ENCODE results near the gene DCLK1.

The DCLK1 gene

GRCh38 chr13:36096461-36097416 lies 34.4 kb downstream of the DCLK1 start:
- TF ChIP-seq CTCF (IDR thresholded peaks at IDR 0.05), result no peak

GRCh38 chr13:36094478-36094877 lies 36.7 kb downstream of the DCLK1 start:
- no peak for TF ChIP-seq CTCF (IDR thresholded peaks at IDR 0.05)

- TF ChIP-seq CTCF (IDR thresholded peaks at IDR 0.05), result no peak
Measured at GRCh38 chr13:36090592-36090991, 40.6 kb downstream of the DCLK1 start.

GRCh38 chr13:36089130-36089647 lies 42.0 kb downstream of the DCLK1 start:
- no peak for TF ChIP-seq CTCF (IDR thresholded peaks at IDR 0.05)

GRCh38 chr13:36088463-36088862 lies 42.7 kb downstream of the DCLK1 start:
- TF ChIP-seq CTCF (IDR thresholded peaks at IDR 0.05), result no peak

- TF ChIP-seq CTCF (IDR thresholded peaks at IDR 0.05), result no peak
Measured at GRCh38 chr13:36088001-36088400, 43.2 kb downstream of the DCLK1 start.

- TF ChIP-seq CTCF (IDR thresholded peaks at IDR 0.05), result peak; percentile 33; the same call in 1 of the 2 replicates
Measured at GRCh38 chr13:36086117-36086516, 45.1 kb downstream of the DCLK1 start.
